ENCODE results near the gene GTF2E1.
A peak's percentile ranks its signal among the peaks of the same experiment; 100 is the strongest.
"Not testable (repeated sequence)": the region's sequence is repeated elsewhere in the genome, so short reads cannot be mapped to it uniquely, and the experiment has no call there.

Gene GTF2E1

DNA sequence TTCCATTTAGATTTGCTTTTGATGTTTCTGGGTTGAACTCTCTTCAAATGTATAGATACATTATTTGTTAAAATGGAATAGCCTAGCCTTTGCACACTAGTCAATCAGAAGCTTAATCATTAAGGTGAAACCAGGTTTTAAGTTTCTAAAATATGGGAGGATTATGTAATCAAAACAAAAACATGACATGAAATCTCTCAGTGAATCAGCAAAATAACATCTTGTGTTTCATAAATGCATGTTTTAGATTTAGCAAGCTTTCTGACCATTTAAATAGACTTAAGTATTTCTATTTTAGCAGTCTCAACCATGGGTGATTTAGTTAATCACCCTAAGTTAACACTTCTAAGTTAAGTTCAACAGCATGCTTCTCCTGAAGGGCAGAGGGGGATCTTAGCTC is 11.3 kb downstream of the GTF2E1 start:
- DNase-seq (ENCODE audit: low spot score), result no peak
- FAIRE-seq, result no peak

DNA sequence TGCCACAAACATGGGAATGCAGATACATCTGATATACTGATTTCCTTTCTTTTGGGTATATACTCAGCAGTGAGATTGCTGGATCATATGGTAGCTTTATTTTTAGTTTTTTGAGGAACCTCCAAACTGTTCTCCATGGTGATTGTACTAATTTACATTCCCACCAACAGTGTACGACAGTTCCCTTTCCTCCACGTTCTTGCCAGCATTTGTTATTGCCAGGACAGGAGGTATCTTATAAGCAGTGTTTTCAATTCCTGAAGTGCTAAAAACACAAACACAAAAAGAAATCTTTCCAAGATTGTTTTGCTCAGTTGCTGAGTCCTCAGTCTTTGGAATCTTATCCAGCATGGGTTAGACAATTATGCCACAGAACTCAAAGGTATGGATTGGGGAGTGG is 13.5 kb downstream of the GTF2E1 start:
- DNase-seq (ENCODE audit: low spot score), result no peak
- FAIRE-seq, result no peak

GRCh38 chr3:120758551-120758950 is 16.0 kb downstream of the GTF2E1 start:
- FAIRE-seq; DNase-seq (ENCODE audit: low spot score): not testable (repeated sequence)

DNA sequence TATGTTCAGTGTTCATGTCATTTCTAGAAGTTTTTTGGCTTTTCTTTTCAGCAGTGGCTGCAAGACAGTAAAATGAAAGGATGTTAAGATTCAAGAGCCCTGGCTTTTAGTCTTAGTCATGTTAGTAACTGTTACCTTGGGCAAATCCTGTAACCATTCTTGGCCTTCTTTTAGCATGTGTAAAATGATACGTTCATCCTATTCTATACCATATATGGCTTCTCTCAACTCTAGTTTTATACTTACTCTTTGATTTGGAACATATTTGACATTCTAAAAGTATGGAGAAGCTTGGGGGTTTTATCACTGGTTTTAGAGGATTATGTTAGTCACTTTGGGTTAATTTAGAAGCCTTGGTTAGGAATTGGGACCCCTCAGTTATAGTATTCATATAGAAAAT is 20.1 kb downstream of the GTF2E1 start:
- DNase-seq (ENCODE audit: low spot score) (no peak), FAIRE-seq (no peak)

GRCh38 chr3:120763601-120764000 is 21.1 kb downstream of the GTF2E1 start:
- no peak for FAIRE-seq
- no peak for DNase-seq (ENCODE audit: low spot score)

DNA sequence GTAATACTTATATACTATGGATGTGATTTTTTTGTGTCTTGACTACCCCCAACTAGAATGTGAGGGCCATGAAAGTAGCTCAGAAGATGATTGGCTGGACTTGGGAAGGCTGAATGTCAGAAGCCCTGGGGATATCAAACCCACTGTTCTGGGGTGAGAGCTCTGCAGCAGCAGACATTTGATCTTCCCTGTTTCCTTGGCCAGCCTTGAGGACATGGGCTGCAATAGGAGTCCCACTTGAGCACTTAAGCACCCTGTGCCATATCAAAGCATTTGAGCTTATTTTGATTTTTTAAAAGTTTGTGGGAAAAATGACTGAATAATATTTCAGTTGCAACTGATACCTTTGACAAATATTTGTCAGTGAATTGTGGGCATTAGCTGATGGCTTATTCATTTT is 21.7 kb downstream of the GTF2E1 start:
- DNase-seq (ENCODE audit: low spot score) (no peak), FAIRE-seq (no peak)

- DNase-seq (ENCODE audit: low spot score) (no peak), FAIRE-seq (no peak)
Observed at GRCh38 chr3:120765830-120766493, 23.4 kb downstream of the GTF2E1 start.

- no peak for FAIRE-seq
- DNase-seq (ENCODE audit: low spot score), result no peak
Observed at GRCh38 chr3:120766576-120766975, 24.0 kb downstream of the GTF2E1 start.

DNA sequence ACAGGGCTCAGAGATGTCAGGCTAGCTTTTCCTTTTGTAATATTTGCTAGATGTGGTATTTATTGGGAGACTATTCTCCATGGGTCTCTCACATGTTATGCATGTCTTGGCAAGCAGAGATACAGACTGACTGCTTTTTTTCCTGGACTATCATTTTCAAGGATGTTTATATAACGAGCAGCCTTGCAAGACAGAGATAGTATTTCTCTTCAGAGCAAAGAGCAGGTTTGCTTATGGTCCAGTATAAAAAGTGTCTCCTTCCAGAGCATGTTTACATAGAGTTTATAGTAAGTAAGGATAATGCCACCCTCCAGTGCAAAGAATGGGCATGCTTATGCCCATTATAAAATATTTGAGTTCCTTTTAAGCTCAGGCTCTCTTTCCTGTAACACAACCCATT is 24.6 kb downstream of the GTF2E1 start:
- FAIRE-seq (no peak), DNase-seq (ENCODE audit: low spot score) (no peak)

DNA sequence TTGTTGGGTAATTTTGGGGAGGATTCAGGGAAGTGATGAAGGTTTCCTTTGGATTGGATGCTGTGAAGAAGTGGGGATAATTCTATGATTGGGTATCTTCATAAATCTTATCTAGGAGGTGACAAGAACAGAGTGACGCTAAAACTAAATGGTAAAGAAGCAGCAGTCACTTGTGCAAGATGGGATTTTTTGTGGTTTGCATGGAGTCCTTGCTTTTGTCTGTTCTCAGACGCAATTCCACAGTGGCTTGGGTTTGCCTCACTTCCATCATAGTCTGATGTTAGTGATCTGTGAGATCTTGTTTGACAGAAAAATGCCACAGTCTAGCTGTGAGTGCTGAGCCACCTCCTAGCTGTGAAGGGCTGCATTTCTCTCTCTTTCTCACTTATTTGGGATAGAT is 26.9 kb downstream of the GTF2E1 start:
- no peak for FAIRE-seq
- no peak for DNase-seq (ENCODE audit: low spot score)

DNA sequence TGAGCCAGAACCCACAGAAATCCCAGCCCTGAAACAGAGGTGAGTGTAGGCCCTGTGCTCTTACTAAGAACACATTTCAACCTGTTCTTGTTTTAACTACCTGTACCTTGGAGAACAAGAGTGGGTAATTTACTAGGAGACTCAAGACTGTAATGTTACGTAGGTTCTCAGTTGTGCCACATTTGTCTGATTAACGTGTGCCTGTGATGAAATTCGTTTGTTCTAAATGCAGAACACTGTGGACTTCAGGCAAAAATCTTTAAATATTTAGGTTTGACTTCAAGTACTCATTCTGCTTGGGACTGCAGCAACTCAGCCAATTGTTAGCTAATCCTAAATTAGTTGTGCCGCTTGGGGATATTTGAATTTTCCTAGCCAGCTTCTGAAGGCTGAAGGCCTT is 28.3 kb downstream of the GTF2E1 start:
- FAIRE-seq, result no peak

GRCh38 chr3:120772081-120772480 is 29.5 kb downstream of the GTF2E1 start:
- FAIRE-seq (no peak), DNase-seq (ENCODE audit: low spot score) (no peak)

More for the DNA sequence above, 28.3 kb downstream of the GTF2E1 start:
- no peak for DNase-seq (ENCODE audit: low spot score)

GRCh38 chr3:120773932-120774331 is 31.4 kb downstream of the GTF2E1 start:
- DNase-seq (ENCODE audit: low spot score), result no peak
- no peak for FAIRE-seq

GRCh38 chr3:120775411-120775810 is 32.9 kb downstream of the GTF2E1 start:
- no peak for DNase-seq (ENCODE audit: low spot score)
- no peak for FAIRE-seq

GRCh38 chr3:120778776-120779175 is 36.2 kb downstream of the GTF2E1 start:
- DNase-seq (ENCODE audit: low spot score), result no peak
- no peak for FAIRE-seq

GRCh38 chr3:120780977-120781376 is 38.4 kb downstream of the GTF2E1 start:
- peak; percentile 86 for DNase-seq (ENCODE audit: low spot score)
- peak; percentile 94 for FAIRE-seq

- not testable (repeated sequence) for DNase-seq (ENCODE audit: low spot score); FAIRE-seq
Observed at GRCh38 chr3:120785832-120786231, 43.3 kb downstream of the GTF2E1 start.

DNA sequence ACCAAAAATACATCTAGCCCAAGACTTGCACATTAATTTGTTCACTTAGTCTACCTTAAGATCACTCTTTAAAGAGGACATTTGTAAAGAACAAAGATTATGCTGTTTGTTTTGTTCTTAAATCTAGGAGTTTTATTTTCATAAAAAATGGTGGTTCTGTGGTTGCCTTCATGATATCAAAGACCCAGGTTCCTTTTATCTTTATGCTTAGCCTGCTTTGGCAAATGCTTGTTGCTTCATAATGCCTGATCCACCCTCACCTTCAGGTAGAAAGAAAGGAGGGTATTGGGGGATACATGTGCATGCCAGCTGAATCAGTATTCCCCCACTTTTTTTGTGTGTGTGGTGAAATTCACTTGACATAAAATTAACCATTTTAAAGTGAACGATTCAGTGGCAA is 48.5 kb downstream of the GTF2E1 start:
- FAIRE-seq (no peak), DNase-seq (ENCODE audit: low spot score) (no peak)

GRCh38 chr3:120791913-120792312 is 49.4 kb downstream of the GTF2E1 start:
- no peak for FAIRE-seq
- peak; percentile 29 for DNase-seq (ENCODE audit: low spot score)

DNA sequence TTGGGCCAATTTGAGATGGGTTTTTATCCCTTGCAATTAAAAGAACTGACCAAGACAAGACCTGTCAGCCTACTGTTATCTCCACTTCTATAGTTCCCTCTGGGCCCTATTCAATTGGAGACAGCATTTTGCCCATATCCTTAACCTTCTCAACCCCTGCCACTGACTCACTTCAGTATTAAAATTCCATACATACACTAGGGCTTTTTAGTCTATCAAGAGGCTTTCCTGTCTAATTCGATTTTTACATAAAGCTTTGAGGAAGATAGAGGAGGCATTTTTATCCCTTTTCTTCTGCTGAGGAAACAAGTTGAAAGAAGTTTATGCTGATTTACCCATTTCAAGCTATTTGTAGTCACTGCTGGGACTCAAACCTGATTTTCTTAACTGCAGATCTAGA is 51.1 kb downstream of the GTF2E1 start:
- DNase-seq (ENCODE audit: low spot score) (no peak), FAIRE-seq (no peak)

DNA sequence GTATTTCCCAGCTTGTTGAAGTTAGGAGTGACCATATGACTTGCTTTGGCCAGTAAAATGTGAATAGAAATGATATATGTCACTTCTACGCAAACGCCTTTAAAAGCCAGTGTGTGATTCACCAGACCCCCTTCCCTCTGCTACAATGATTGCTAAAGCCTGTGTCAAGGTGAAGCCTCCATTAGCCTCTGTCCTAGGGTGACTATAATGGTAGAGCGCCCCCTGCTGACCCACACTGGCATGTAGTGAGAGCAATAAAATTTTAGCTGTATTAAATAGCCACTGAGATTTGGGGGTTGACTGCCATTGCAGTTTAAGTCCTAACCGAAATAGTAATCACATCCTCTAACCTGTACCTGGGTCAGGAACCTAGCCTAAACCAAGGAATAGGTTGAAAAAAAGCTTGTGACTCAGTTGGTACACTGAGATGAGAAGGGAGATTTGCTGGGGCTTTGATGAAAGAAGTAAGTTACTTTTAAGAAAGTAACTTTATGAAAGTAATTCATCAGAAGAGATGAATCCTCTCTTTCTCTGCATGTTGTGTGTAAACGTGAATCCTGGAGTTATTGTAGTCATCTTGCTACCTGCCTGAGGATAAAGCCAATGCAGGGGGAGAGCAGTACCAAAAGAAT is 52.6 kb downstream of the GTF2E1 start:
- peak; percentile 50 for DNase-seq (ENCODE audit: low spot score)
- no peak for FAIRE-seq

GRCh38 chr3:120795959-120796358 is 53.4 kb downstream of the GTF2E1 start:
- DNase-seq (ENCODE audit: low spot score), result no peak
- FAIRE-seq, result no peak

DNA sequence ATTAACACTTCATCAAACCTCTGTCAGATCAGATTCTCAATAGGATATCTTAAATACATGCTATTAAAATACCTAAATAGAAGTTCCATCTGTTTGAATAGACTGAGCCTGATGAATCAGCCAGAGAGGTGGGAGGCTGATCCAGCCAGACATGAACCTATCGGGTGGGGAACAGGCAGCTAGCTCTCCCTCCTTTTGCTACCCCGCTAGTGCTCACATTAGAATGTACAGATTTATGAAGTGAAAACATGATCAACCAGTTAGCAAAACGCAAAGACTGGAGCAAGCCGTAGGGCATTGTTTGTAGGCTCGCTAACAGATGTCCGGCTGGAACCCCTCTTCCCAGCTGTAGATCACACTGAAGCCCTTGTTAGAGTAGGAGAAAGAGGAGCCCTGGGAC is 54.4 kb downstream of the GTF2E1 start:
- no peak for FAIRE-seq
- no peak for DNase-seq (ENCODE audit: low spot score)

Data from urothelium cell line (cell line).